A673 (cell line): ENCODE results near the gene DIP2B. TPM values are rescaled to one million over a fixed set of nuclear protein-coding genes. Genes with fewer than 3 reads are reported as not detected.

Experiments used
- BruUV-seq: library from RNA; stranded (reverse); fragments of 400-500 nt; replicated peaks from 2 replicates; lab custom pipeline; 2021; lab: Mats Ljungman, UMichigan
- CTCF ChIA-PET: fragments of 300-600 bp; sonication (Branson Sonifier 250); formaldehyde crosslinking; loops from one replicate; lab custom pipeline; 2022; ENCODE audit warnings: antibody characterized with exemption; lab: Charles Lee
- POLR2A ChIA-PET: fragments of 300-600 bp; sonication (Branson Sonifier 250); formaldehyde crosslinking; loops from one replicate; lab custom pipeline; 2022; ENCODE audit warnings: antibody characterized with exemption; ENCODE audit not compliant: low non-redundant PET; lab: Charles Lee
- DNase-seq: peaks from one replicate; pipeline ENCODE4 v3.0.0-alpha.2; 2015; ENCODE audit warnings: low spot score
- H3K27ac ChIP-seq: fragments of 200-600 bp; sonication (generic); 2 replicates; pipeline ENCODE4 v1.5.1; 2016; ENCODE audit warnings: mixed run types, low read depth, mild to moderate bottlenecking, mixed read lengths, antibody characterized with exemption, low read length; ENCODE audit not compliant: poor library complexity, severe bottlenecking
- H3K27me3 ChIP-seq: fragments of 200-600 bp; sonication (generic); replicated peaks from 2 replicates; pipeline ENCODE4 v1.6.1; 2017; ENCODE audit warnings: mixed run types, low read depth, mild to moderate bottlenecking, mixed read lengths, antibody characterized with exemption, low read length; ENCODE audit not compliant: insufficient read depth, poor library complexity
- H3K36me3 ChIP-seq: fragments of 200-600 bp; sonication (generic); 2 replicates; pipeline ENCODE4 v1.6.1; 2016; ENCODE audit warnings: mixed run types, mild to moderate bottlenecking, mixed read lengths, antibody characterized with exemption, low read length; ENCODE audit not compliant: insufficient read depth, poor library complexity, severe bottlenecking
- H3K4me1 ChIP-seq: fragments of 200-600 bp; sonication (generic); 2 replicates; pipeline ENCODE4 v1.6.1; 2017; ENCODE audit warnings: mixed run types, mild to moderate bottlenecking, mixed read lengths, antibody characterized with exemption, low read length; ENCODE audit not compliant: insufficient read depth, poor library complexity, severe bottlenecking
- H3K4me3 ChIP-seq: fragments of 200-600 bp; sonication (generic); 2 replicates; pipeline ENCODE4 v1.5.1; 2016; ENCODE audit warnings: low read depth, mixed run types, mild to moderate bottlenecking, mixed read lengths, low read length; ENCODE audit not compliant: poor library complexity, severe bottlenecking
- H3K9me3 ChIP-seq: fragments of 200-600 bp; sonication (generic); 2 replicates; pipeline ENCODE4 v1.6.1; 2016; ENCODE audit warnings: mixed run types, low read depth, mild to moderate bottlenecking, mixed read lengths, antibody characterized with exemption, low read length; ENCODE audit not compliant: poor library complexity, severe bottlenecking
- EZH2 ChIP-seq: fragments of 200-600 bp; sonication (generic); IDR thresholded peaks from 2 replicates; pipeline ENCODE4 v1.6.1; 2017; ENCODE audit warnings: borderline replicate concordance, low read depth, mild to moderate bottlenecking, mixed read lengths, antibody characterized with exemption, low read length; ENCODE audit not compliant: poor library complexity, severe bottlenecking
- intact Hi-C: fragments of 100-400 bp; cut with micrococcal nuclease; formaldehyde crosslinking; loops from one replicate; pipeline ENCODE4 v1.10.0; 2022; ENCODE audit not compliant: unreplicated experiment
- total RNA-seq: library from RNA; stranded (reverse); gene quantifications from 2 replicates; pipeline ENCODE4 v1.2.3, GENCODE V29; 2021
- TF ChIP-seq, protein P1 (sequence below): fragments of 300-800, 200-600 bp; sonication (generic); conservative IDR thresholded peaks from 2 replicates; pipeline ENCODE4 v1.5.1; 2017; ENCODE audit warnings: low read depth, mild to moderate bottlenecking, antibody characterized with exemption, low read length, moderate library complexity, mixed read lengths

DIP2B gene
- total RNA-seq, 1 experiment from 2014 or later, result 40.5 TPM

DNA sequence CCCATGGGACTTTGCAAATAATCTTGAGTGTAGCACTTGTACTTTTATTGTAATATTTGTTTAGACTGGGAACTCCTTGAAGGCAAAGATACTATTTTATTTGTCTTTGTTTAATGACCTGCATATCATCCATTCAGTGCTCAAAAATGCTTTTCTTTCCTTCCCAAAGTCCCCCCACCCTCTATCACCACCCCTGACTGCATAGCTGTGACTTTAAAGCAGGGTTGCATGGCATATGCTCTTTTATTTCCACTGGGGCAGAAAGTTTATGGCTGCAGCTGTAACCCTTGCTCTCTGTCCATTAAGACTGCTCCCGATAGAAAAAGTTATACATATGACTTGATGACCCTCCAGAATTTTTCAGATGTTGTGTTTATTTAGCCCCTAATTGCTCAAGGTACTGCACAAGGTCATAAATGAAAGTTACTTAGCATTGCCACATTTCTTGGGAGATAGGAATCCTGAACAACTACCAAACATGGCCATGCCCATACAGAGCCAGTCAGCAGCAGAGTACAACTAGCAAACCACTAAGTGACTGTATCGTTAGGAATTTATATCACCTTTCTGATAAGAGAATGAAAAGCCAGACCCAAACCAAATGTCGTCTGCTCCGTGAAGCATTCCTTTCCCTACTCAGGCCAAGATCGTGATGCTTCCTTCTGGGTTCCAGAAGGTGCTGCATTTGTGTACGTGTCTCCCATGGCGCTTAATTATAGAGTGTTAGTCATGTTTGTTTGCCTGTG is 114.3 kb downstream of the DIP2B start:
- DNase-seq, result no peak
- TF ChIP-seq, protein P1, sequence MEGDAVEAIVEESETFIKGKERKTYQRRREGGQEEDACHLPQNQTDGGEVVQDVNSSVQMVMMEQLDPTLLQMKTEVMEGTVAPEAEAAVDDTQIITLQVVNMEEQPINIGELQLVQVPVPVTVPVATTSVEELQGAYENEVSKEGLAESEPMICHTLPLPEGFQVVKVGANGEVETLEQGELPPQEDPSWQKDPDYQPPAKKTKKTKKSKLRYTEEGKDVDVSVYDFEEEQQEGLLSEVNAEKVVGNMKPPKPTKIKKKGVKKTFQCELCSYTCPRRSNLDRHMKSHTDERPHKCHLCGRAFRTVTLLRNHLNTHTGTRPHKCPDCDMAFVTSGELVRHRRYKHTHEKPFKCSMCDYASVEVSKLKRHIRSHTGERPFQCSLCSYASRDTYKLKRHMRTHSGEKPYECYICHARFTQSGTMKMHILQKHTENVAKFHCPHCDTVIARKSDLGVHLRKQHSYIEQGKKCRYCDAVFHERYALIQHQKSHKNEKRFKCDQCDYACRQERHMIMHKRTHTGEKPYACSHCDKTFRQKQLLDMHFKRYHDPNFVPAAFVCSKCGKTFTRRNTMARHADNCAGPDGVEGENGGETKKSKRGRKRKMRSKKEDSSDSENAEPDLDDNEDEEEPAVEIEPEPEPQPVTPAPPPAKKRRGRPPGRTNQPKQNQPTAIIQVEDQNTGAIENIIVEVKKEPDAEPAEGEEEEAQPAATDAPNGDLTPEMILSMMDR, result no peak
- no peak for TF ChIP-seq EZH2
- Histone ChIP-seq H3K4me3 (no peak overlapping the region), H3K36me3 (no peaks in the 10 kb centered on the region), H3K9me3 (no peaks in the 10 kb centered on the region), H3K27ac (peak overlapping the region; percentile 76), H3K27me3 (no peaks in the 10 kb centered on the region), H3K4me1 (peaks cover 72% of the 10 kb centered on the region)
- POLR2A ChIA-PET, result no interaction called here
- BruUV-seq, result no TSS peak
- CTCF ChIA-PET, result no interaction called here
- intact Hi-C loops, result no loop called here

DNA sequence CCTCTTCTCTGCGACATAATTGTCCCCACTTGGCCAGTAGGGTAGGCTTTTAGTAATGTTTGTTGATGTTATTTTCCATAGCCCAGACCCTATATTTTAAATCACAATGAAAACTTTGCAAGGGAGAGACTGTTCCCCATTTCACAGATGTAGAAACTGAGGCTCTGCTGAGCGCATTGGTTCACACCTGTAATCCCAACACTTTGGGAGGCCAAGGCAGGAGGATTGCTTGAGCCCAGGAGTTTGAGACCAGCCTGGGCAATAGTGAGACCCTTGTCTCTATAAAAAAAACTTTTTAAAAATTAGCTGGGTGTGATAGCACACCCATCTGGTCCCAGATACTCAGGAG is 114.8 kb downstream of the DIP2B start:
- ChIA-PET CTCF (no interaction called here), POLR2A (no interaction called here)
- Histone ChIP-seq H3K36me3 (no peaks in the 10 kb centered on the region), H3K4me3 (no peak overlapping the region), H3K27me3 (no peaks in the 10 kb centered on the region), H3K9me3 (no peaks in the 10 kb centered on the region), H3K4me1 (peaks cover 72% of the 10 kb centered on the region), H3K27ac (peak overlapping the region; percentile 76)
- BruUV-seq, result no TSS peak
- DNase-seq, result no peak
- intact Hi-C loops, result no loop called here
- TF ChIP-seq EZH2, result no peak
- TF ChIP-seq, protein P1, result no peak

DNA sequence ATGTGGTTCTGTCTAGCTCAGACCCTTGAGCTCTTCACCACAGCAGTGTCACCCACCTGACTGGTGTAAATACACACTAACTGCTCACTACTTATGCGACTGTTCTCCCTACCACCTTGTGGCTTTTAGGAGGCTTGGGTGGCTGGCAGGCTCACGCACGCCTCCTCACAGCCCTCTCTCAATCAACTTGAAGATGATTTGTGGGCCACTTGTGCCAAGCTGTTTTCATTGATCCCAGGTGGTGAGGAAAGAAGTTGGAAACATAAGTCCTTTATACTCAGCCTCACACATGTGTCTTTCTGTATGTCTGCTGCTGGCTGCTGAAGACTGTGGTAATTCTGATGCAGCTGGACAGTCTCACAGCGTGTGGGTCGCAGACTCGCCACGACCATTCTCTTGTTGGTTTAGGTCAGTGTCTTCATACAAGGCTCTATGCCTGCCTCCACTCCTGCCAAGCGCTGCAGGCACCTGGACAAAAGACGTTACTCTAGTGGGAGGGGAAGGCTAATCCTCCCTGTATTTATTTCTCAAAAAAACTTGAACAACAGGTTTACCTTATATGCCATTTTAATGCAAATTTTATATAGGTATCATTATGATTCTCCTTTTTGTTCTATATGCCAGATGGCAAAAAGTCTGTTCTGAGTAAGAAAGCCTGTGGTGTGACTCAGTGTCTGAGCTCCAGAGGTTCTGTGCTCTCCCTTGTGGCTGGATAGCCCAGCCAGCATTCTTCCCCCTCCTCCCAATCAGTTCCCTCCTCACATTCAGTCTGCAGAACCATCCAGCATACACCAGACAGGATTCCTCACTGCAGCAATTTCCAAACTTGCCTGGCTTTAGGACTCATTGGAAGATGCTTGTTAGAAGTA is 115.6 kb downstream of the DIP2B start:
- ChIA-PET CTCF (interaction anchor here (0.5 to 0.6 kb wide), 2 partner anchors 12 to 1410 kb away, joined by 6 read pairs; no protein-coding TSS in a partner anchor), POLR2A (interaction anchor here (0.6 kb wide), 1 partner anchor 80 kb away, joined by 12 read pairs; no protein-coding TSS in a partner anchor)
- no peaks in the 10 kb centered on the region for H3K27me3 ChIP-seq
- no peaks in the 10 kb centered on the region for H3K36me3 ChIP-seq
- peaks cover 72% of the 10 kb centered on the region for H3K4me1 ChIP-seq
- peak overlapping the region; percentile 76 for H3K27ac ChIP-seq
- H3K4me3 ChIP-seq, result no peak overlapping the region
- no peaks in the 10 kb centered on the region for H3K9me3 ChIP-seq
- TF ChIP-seq, protein P1, result no peak
- no peak for TF ChIP-seq EZH2
- no TSS peak for BruUV-seq
- peak; percentile 61 for DNase-seq
- intact Hi-C loops, result no loop called here
